OCI-M1 (cell line): Measurements from ENCODE around the gene HEBP2.

ENCODE experiments used
- DNase-seq: peaks from one replicate; lab custom pipeline; 2025; lab: John Stamatoyannopoulos, UW

HEBP2 gene

GRCh38 chr6:138454981-138455706 is 51.1 kb downstream of the HEBP2 start:
- DNase-seq, result peak; percentile 40

- DNase-seq, result no peak
These were observed 51.9 kb downstream of the HEBP2 start for GRCh38 chr6:138455746-138456400.

DNA sequence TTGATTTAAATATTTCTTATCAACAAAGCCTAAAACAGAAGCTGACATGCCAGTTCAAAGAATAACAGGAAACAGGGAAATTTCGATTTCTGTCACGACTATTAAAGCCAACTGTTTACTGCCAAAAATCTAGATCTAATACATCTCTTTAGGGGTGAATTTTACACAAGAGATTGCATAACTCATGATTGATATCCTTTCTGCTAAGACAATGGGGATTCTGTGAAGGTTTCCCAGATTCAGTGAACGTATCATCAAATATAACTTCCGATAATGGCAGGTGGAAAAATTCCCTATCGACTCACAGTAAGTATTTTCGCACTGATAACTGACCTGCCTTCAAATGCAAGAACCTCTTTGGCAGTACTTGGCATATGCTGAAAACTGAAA is 52.4 kb downstream of the HEBP2 start:
- no peak for DNase-seq

DNA sequence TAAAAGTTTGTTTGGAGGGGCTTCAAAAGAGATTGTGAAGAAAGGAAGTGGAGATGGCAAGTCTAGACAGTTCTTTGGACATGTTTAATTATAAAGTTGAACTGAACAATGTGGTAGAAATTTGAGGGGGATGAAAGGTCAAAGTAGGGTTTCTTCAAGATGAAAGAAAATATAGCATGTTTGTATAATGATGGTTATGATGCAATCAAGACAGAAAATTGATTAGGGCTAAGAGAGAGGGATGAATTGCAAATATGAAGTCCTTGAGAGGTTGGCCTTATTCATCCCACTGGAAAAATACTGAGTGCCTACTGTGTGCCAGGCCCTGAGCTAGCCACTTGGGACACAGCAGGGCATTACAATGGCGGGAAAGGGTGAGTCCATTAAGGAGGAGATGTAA is 57.6 kb downstream of the HEBP2 start:
- no peak for DNase-seq

- no peak for DNase-seq
These were observed 60.1 kb downstream of the HEBP2 start for GRCh38 chr6:138464085-138464484.

DNA sequence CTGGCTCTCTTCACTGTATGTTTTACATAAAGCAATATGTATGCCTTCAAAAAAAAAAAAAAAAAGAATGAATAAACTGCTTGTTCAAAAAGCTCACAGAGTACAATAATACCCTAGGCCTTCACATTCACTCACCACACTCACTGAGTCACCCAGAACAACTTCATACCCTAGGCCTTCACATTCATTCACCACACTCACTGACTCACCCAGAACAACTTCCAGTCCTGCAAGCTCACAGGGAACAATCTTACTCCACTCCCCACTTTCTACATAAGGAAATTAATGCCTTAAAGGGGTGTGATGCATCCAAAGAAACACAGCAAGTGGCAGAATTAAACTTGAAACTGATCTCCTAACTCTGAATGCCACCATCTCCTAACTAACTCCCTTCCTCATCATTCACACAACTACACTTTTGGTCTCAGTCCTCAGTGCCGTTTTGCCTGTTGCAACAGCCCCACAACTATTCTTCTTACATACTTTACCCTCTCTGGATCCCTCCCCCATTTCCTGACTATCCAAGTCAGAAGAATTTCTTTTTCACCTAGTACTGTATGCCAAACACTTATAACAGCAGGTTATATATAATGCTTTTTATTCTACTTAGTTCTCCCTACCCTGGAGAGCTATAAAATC is 61.1 kb downstream of the HEBP2 start:
- no peak for DNase-seq

- no peak for DNase-seq
These were observed 63.9 kb downstream of the HEBP2 start for GRCh38 chr6:138467901-138468300.

DNA sequence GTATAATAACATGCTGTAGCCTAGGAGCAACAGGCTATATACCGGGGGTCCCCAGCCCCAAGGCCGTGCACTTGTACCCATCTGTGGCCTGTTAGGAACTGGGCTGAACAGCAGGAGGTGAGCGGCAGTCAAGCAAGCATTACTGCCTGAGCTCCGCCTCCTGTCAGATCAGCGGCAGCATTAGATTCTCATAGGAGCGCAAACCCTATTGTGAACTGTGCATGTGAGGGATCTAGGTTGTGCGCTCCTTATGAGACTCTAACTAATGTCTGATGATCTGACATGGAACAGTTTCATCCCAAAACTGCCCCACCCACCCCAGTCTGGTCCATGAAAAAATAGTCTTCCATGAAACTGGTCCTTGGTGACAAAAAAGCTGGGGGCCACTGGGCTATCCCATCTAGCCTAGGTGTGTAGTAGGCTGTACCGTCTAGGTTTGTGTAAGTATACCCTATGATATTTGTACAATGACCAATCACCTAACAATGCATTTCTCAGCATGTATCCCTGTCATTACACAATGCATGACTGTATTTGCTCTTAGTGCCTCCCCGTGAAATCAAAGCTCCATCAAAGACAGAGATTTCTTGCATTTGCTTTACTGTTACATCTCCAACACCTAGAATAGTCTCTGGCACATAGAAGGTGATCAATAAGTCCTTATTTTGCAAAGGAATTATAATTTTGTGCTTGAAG is 64.4 kb downstream of the HEBP2 start:
- no peak for DNase-seq
